Measurements from ENCODE around the gene RPL22L1.

- TF ChIP-seq ZFP3 (CRISPR knock-in tag; IDR thresholded peaks at IDR 0.05) (no peak), ISL1 (CRISPR knock-in tag; IDR thresholded peaks at IDR 0.05) (no peak), TOX (CRISPR knock-in tag; IDR thresholded peaks at IDR 0.05; ENCODE audit: borderline replicate concordance) (no peak), RARB (CRISPR knock-in tag; IDR thresholded peaks at IDR 0.05) (no peak), OSR1 (CRISPR knock-in tag; IDR thresholded peaks at IDR 0.05) (no peak), ZFP30 (CRISPR knock-in tag; IDR thresholded peaks at IDR 0.05) (no peak), ZNF565 (CRISPR knock-in tag; conservative IDR thresholded peaks at IDR 0.05; ENCODE audit: low read depth) (no peak), ZC3H10 (CRISPR knock-in tag; IDR thresholded peaks at IDR 0.05) (no peak), CREB5 (CRISPR knock-in tag; IDR thresholded peaks at IDR 0.05; ENCODE audit: low read depth) (no peak)
Measured at GRCh38 chr3:170893895-170894294, 23.9 kb upstream of the RPL22L1 start.
